MM.1S (cell line): ENCODE measurements around the gene ST3GAL3.

Experiments
- EZH2 ChIP-seq: fragments of 300-600 bp; sonication (generic); optimal IDR thresholded peaks from 2 replicates; pipeline ENCODE3; 2017; ENCODE audit warnings: low read depth, mild to moderate bottlenecking, antibody characterized with exemption, low read length, mixed read lengths
- EZH2phosphoT487 ChIP-seq: fragments of 300-600 bp; sonication (generic); IDR thresholded peaks from 2 replicates; pipeline ENCODE4 v1.6.1; 2018; ENCODE audit warnings: antibody characterized with exemption, low read length
- TF ChIP-seq, protein P1 (sequence below): fragments of 300-600 bp; sonication (generic); IDR thresholded peaks from 2 replicates; pipeline ENCODE4 v1.5.1; 2016; ENCODE audit warnings: antibody characterized with exemption, low read length, mixed read lengths

DNA sequence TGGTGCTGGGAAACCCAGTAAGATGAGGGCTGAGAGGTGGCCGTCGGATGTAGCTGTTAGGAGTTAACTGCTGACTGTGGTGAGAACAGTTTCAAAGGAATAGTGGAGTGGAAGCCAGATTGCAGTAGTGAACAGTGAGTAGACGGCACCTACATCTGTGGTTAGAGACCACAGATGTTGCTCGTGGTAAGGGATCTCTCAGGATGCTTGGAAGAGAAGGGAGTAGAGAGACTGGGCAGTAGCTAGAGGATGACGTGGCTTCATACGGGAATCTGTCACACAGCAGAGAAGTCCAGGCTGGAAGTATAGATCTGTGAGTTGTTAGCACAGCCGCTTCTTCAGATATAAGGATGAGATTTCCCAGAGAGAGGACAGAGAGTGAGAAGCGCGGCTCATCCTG lies 218.5 kb downstream of the ST3GAL3 start:
- no peak for TF ChIP-seq EZH2
- TF ChIP-seq, protein P1, sequence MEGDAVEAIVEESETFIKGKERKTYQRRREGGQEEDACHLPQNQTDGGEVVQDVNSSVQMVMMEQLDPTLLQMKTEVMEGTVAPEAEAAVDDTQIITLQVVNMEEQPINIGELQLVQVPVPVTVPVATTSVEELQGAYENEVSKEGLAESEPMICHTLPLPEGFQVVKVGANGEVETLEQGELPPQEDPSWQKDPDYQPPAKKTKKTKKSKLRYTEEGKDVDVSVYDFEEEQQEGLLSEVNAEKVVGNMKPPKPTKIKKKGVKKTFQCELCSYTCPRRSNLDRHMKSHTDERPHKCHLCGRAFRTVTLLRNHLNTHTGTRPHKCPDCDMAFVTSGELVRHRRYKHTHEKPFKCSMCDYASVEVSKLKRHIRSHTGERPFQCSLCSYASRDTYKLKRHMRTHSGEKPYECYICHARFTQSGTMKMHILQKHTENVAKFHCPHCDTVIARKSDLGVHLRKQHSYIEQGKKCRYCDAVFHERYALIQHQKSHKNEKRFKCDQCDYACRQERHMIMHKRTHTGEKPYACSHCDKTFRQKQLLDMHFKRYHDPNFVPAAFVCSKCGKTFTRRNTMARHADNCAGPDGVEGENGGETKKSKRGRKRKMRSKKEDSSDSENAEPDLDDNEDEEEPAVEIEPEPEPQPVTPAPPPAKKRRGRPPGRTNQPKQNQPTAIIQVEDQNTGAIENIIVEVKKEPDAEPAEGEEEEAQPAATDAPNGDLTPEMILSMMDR, result no peak
- no peak for TF ChIP-seq EZH2phosphoT487
